GM12892 (cell line): ENCODE measurements around the gene WIPF2.

Experiments used
- POLR2A ChIP-seq: IDR thresholded peaks from 2 replicates; pipeline ENCODE4 v1.6.1; 2011; ENCODE audit warnings: low read depth, low read length, control low read depth
- POLR2AphosphoS5 ChIP-seq: IDR thresholded peaks from 2 replicates; pipeline ENCODE4 v1.6.1; 2011; ENCODE audit warnings: low read depth, low read length, control low read depth

- TF ChIP-seq POLR2A, result no peak
- TF ChIP-seq POLR2AphosphoS5, result no peak
Measured at GRCh38 chr17:40315678-40316570, 96.8 kb downstream of the WIPF2 start.
